NAMALWA (cell line): ENCODE data around the gene ATXN2L.

Experiments used
- DNase-seq: peaks from one replicate; pipeline ENCODE4 v3.0.0-alpha.2; 2015; ENCODE audit warnings: low spot score

ATXN2L gene

GRCh38 chr16:28872952-28873351 is 50.2 kb downstream of the ATXN2L start:
- no peak for DNase-seq

GRCh38 chr16:28873543-28874201 is 50.9 kb downstream of the ATXN2L start:
- peak; percentile 60 for DNase-seq

- no peak for DNase-seq
Observed at GRCh38 chr16:28874406-28874805, 51.6 kb downstream of the ATXN2L start.

GRCh38 chr16:28875134-28876018 is 52.6 kb downstream of the ATXN2L start:
- DNase-seq: peak; percentile 39

GRCh38 chr16:28876019-28876659 is 53.3 kb downstream of the ATXN2L start:
- no peak for DNase-seq

- no peak for DNase-seq
Observed at GRCh38 chr16:28876973-28877654, 54.3 kb downstream of the ATXN2L start.

GRCh38 chr16:28877655-28878000 is 54.8 kb downstream of the ATXN2L start:
- DNase-seq: no peak

- DNase-seq: no peak
Observed at GRCh38 chr16:28878083-28878926, 55.5 kb downstream of the ATXN2L start, which contains the start of gene ATP2A1. Gene ATP2A1, plus strand, starts transcription at chr16:28878488. Its CDS starts 184 bp downstream, at chr16:28878672.

GRCh38 chr16:28879261-28879840 is 56.6 kb downstream of the ATXN2L start:
- peak; percentile 33 for DNase-seq

GRCh38 chr16:28879841-28880588 is 57.2 kb downstream of the ATXN2L start:
- peak; percentile 91 for DNase-seq

GRCh38 chr16:28880589-28880915 is 57.8 kb downstream of the ATXN2L start:
- DNase-seq: no peak

GRCh38 chr16:28880955-28881354 is 58.2 kb downstream of the ATXN2L start:
- DNase-seq: no peak

GRCh38 chr16:28881565-28881964 is 58.8 kb downstream of the ATXN2L start:
- DNase-seq: peak; percentile 40

- no peak for DNase-seq
Observed at GRCh38 chr16:28882551-28883160, 59.9 kb downstream of the ATXN2L start.

GRCh38 chr16:28883221-28883996 is 60.6 kb downstream of the ATXN2L start:
- DNase-seq: no peak

GRCh38 chr16:28884045-28884444 is 61.2 kb downstream of the ATXN2L start:
- DNase-seq: no peak
